GM18858 (cell line): ENCODE measurements around the gene PSD4.

Experiments
- ATAC-seq: cut with Tn5 transposase; IDR thresholded peaks from one replicate; pipeline ENCODE4 v1.9.1; 2021; ENCODE audit not compliant: unreplicated experiment

The PSD4 gene

DNA sequence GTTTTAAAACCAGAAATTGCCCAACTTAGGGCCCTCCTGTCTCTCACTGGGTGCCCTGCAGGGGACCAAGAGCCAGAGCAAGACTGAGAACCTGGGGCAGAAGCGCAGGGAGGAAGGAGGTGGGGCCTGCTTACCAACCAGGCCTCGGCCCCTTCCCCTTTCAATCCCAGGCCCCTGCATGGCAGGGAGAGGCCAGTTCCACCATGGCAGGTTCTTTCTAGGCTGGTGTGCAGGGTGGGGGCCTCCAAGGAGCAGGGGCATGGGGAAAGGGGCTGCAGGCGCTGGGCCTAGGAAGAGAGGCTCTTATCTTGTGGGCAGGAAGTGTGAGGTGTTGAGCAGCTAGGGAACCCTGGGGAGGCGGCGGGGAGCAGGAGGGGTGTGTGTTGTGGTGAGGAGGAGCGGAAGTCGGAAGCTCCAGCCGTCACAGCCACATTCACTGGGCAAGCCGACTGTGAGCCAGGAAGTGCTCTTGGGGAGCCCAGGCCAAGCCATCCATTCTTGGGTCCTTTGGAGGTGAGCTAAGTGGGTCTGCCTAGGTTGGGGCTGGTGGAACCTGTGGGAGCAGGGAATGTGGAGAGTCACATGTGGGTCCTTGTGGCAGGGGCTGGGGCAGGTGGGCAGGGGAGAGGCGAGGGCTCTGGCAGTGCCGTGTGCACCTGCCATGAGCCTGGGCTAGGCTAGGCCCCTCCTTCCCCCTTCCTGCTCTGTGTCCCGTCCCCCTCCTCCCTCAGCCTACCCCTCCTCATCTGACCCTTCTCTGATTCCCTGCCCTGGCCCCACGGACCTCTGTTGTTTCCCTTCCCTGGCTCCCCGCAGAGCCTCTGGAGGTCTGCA lies at the start of gene PSD4:
Gene PSD4 (plus strand): TSS at position 430 of the 834 bp plus-strand sequence. CDS start 8,486 bp downstream, outside the sequence.
- ATAC-seq = peak; percentile 78

DNA sequence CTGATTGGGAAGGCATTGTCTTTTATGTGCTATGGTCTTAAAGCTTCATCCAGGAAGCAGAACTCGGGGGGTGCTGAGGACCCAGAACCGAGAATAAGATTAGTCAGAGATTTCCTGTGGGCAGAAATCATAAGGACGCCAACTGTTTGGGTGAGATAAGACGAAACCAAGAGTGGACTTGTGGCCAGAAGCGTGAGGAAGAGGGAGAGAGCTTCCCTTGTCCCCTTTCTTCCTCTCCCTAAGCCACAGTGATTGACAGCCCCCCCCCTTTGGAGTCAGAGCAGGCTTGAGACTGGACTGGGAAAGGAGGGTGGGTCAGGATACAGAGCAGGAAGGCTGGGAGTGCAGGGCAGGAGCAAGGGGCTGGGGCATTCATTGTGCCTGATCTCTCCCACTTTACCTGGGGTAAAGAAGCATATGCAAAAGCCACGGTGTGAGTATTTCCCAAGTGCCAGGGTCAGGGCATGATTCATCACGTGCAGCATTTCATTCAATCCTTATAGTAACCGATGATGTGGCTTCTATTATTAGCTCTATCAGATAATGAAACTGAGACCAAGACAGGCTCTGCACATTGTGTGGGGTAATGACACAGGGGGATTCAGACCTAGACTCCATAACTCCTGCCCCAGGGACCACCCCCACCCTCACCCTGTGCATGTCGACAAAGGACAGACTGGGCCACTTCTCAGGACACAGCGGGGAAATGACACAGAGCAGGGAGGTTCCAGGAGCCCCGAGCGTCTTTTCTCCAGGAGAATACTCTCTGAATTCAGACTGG lies 49.4 kb upstream of the PSD4 start:
- no peak for ATAC-seq

DNA sequence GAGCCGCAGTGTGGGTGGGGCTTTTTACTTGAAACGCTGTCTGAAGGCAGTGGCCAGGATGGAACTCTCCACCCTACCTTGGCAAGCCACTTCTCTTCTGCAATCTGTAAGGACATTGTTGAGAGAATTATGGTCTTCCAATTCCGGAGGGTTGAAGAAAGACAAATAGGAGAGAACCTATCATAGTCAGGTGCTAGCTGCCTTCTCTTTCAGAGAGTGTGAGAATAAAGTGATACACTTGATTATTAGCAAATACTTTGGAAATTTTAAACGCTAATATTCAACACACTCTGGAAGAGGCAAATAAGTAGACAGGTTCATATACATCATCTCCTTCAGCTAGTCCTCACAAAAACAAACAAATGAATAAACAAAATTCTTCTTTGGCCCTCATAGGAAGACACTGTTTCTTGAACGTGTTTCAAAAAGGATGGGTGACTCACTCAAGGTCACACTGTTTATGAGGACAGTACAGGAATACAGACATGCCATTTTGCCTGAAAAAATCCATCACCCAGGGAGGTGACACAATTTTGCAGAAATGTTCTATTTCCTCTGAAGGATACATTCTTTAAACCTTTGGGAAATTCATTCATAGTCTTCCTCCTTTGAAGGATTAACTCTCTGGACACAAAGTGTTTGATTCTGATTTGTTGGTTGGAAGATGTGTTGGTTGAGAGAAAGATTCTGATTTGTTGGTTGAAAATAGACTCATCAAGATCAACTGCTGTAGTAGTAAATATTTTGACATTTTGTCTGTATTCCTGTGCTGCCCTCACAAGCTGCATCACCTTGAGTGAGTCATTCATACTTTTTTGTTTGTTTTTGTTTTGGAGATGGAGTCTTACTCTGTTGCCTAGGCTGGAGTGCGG lies 48.6 kb upstream of the PSD4 start:
- ATAC-seq = no peak

DNA sequence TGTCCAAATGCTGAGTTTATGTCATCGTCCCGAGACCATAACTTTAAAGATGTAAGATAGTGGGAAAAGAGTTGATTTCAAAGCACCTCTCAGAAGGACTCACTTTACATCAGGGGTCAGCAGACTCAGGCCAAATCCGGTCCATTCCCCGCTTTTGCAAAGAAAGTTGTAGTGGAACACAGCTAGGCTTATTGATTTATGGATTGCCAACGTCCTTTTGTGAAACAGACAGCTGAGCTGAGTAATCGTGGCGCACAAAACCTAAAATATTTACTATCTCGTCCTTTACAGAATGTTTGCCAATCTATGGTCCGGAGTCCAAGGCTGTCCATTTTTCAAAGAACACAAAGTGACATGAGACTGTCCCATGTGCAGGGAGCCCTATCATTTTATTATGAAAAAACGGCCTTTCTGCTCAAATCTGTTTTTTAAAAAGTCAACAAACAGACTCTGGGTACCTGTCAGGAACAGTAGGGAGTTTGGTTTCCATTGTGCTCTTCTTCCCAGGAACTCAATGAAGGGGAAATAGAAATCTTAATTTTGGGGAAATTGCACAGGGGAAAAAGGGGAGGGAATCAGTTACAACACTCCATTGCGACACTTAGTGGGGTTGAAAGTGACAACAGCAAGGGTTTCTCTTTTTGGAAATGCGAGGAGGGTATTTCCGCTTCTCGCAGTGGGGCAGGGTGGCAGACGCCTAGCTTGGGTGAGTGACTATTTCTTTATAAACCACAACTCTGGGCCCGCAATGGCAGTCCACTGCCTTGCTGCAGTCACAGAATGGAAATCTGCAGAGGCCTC lies 46.7 kb upstream of the PSD4 start, which contains the start of gene IL1RN:
Gene IL1RN (plus strand): TSS at position 754 of the 801 bp plus-strand sequence. CDS start 27 bp downstream, at position 781.
- ATAC-seq = no peak

DNA sequence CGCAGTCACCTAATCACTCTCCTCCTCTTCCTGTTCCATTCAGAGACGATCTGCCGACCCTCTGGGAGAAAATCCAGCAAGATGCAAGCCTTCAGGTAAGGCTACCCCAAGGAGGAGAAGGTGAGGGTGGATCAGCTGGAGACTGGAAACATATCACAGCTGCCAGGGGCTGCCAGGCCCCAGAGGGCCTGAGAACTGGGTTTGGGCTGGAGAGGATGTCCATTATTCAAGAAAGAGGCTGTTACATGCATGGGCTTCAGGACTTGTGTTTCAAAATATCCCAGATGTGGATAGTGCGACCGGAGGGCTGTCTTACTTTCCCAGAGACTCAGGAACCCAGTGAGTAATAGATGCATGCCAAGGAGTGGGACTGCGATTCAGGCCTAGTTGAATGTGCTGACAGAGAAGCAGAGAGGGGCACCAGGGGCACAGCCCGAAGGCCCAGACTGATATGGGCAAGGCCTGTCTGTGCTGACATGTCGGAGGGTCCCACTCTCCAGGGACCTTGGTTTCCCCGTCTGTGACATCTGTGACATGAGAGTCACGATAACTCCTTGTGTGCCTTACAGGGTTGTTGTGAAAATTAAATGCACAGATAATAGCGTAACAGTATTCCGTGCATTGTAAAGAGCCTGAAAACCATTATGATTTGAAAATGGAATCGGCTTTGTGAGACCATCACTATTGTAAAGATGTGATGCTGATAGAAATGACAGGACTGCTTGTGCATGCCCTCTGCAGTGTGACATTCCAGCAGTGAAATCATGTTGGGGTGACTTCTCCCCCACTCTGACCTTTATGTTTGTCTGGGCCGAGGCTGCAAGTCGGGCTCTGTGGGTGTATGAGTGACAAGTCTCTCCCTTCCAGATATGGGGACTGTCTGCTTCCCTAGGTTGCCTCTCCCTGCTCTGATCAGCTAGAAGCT lies 45.9 kb upstream of the PSD4 start:
- ATAC-seq = no peak

DNA sequence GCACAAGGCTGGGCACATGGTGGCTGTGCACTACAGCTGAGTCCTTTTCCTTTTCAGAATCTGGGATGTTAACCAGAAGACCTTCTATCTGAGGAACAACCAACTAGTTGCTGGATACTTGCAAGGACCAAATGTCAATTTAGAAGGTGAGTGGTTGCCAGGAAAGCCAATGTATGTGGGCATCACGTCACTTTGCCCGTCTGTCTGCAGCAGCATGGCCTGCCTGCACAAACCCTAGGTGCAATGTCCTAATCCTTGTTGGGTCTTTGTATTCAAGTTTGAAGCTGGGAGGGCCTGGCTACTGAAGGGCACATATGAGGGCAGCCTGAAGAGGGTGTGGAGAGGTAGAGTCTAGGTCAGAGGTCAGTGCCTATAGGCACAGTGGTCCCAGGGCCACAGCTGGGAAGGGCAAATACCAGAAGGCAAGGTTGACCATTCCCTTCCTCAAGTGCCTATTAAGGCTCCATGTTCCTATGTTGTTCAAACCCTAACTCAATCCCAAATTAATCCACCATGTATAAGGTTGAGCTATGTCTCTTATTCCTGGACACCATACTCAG lies 44.2 kb upstream of the PSD4 start:
- no peak for ATAC-seq

DNA sequence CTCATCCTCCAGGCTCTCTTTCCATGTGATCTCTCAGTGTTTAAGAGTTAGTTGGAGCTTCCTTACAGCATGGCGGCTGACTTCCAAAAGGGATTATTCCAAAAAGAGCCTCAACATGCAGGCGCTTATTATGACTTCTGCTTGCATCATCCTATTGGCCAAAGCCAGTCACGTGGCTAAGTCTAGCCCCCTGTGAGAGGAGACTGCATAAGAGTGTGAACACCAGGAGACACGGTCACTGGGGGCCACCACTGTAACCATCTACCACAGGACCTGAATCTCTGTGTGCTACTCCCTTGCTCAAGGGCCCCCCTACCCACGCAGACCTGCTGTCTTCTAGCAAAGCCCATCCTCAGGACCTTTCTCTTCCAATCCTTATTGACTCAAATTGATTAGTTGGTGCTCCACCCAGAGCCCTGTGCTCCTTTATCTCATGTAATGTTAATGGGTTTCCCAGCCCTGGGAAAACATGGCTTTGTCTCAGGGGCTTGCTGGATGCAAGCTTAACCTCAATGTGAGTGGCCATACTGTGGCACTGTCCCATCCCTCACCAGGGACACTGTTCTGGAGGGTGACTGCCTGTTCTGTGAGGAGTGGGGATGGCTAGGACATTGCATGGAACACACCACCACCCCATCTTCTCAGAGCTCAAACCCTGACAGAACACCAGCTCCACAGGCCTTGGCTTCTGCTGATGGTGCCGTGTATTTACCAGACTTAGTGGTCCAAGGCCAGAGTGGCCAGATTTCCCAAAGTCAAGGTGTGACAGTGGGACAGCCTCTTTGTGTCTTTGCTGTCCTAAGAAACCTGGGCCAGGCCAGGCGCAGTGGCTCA lies 42.2 kb upstream of the PSD4 start:
- no peak for ATAC-seq

DNA sequence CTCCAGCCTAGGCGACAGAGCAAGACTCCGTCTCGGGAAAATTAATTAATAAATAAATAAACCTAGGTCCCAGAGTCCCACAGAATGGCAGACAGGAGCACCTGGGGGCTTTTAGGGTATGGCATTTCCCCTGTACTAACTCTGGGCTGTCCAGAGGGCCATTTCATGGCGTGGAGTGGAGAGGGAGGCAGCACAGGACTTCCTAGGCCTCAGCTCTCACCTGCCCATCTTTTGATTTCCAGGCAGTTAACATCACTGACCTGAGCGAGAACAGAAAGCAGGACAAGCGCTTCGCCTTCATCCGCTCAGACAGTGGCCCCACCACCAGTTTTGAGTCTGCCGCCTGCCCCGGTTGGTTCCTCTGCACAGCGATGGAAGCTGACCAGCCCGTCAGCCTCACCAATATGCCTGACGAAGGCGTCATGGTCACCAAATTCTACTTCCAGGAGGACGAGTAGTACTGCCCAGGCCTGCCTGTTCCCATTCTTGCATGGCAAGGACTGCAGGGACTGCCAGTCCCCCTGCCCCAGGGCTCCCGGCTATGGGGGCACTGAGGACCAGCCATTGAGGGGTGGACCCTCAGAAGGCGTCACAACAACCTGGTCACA lies 41.3 kb upstream of the PSD4 start:
- no peak for ATAC-seq

DNA sequence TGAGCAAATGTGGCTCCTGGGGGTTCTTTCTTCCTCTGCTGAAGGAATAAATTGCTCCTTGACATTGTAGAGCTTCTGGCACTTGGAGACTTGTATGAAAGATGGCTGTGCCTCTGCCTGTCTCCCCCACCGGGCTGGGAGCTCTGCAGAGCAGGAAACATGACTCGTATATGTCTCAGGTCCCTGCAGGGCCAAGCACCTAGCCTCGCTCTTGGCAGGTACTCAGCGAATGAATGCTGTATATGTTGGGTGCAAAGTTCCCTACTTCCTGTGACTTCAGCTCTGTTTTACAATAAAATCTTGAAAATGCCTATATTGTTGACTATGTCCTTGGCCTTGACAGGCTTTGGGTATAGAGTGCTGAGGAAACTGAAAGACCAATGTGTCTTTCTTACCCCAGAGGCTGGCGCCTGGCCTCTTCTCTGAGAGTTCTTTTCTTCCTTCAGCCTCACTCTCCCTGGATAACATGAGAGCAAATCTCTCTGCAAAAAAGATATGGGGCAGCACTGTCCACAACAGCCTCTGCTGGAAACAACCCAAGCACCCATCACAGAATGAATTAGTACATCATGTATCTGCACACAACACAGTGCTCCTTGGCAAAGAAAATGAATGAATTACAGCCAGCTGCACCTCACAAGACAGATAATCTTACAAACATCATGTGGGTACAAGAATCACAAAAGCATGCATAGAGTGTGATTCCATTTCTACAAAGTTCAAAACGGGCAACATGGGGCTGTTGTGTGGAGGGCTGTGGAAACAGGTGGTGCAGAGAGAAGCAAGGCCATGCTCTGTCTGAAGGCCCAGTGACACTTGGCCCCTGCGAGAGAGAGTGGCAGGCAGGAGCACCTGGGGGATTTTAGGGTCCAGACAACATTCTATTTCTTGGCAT lies 39.8 kb upstream of the PSD4 start:
- no peak for ATAC-seq

DNA sequence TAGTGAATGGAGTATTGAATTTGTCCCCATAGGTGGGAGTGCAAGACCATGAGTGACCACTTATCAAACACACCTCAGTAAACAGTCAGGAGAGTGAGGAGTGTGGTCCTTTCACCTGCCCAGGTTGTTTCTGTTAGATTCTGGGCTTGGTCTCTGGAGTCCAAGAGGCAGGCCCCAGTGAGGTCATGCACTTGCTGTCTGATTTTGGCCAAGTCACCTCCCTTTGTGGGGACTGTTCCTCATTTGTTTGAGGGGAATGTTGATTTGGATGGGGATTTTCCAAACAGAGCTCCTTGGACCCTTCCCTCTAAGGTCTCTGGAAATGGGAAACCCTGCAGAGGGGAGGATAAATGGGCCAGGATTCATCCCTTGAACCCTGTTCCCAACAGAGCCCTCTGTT lies 39.1 kb upstream of the PSD4 start:
- ATAC-seq = no peak

DNA sequence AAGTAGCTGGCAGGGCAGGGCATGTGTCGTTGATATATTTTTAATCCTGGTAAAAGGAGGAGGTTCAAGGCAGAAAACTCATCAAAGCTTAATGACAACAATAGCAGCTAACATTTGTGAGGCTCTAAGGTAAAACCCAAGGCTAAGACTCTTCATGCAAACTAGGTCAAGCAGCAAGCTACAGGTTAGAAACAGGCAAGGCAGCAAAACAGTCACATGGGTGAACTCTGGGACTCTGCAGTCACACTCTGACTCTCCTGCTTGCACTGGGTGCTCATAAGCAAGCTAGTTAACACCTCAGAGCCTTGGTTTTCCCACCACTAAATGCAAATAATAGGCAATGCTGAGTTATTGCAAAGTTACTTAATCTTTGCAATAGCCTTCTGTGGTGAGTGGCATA lies 38.5 kb upstream of the PSD4 start:
- ATAC-seq = peak; percentile 56

DNA sequence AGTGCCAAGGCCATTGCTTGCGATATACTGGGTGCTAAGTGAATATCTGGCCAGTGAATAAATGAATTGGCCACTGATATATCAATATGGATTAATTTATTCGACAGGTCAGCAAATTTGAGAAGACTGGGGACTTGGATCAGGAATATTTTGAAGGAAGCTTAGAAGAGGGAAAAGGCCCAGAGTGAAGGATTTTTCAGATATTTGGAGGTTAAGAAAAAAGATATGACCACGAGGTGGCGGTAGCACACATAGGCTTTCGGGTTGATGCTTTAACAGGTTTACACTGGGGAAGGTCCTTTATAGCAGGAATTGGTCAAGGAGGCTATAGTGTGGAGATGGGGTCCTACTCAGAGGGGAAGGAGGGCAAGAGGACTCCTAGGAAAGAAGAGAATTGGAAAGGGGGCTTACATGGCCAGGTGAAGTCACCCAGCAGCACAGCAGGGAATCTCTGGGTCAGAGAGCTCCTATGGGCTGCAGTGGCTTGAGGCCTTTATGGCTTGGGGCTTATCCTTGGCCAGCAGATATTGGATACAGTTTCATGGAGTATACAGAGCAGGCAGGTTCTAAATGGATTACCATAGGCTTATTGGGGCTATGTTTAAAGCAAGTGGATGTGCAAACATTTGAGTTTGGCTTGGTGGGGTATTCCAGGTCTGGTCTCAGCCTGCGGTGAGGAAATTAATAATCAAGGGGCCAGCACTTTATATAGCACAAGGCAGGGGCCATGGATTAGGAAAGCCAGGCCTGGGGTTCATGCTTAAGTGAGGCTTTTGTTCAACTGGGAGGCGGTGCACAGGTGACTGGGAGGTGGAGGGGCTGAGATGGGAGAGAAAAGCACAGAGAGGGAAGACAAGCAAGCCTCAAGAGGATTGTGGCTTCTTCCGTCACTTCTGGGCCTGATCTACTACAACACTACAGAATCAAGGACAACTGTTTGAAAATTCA lies 36.7 kb upstream of the PSD4 start:
- no peak for ATAC-seq

DNA sequence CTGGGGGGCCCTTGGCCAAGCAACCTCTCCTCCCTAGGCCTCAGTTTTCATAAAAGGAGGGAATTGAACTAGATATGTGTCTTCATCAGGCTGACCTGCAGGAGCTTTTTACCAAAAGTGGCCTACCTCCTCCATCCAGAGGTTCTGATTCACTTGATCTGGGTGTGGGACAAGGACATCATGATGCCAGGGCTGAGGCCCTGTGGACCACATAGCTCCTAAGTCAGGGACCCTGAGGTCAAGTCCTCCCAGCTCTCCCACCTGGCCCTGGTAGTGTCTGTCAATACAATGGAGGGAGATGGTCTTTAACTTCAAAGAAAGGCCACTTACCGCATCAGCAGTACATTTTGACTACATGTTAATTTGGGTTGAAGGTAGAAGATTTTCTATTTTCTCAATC lies 35.9 kb upstream of the PSD4 start:
- ATAC-seq = no peak

DNA sequence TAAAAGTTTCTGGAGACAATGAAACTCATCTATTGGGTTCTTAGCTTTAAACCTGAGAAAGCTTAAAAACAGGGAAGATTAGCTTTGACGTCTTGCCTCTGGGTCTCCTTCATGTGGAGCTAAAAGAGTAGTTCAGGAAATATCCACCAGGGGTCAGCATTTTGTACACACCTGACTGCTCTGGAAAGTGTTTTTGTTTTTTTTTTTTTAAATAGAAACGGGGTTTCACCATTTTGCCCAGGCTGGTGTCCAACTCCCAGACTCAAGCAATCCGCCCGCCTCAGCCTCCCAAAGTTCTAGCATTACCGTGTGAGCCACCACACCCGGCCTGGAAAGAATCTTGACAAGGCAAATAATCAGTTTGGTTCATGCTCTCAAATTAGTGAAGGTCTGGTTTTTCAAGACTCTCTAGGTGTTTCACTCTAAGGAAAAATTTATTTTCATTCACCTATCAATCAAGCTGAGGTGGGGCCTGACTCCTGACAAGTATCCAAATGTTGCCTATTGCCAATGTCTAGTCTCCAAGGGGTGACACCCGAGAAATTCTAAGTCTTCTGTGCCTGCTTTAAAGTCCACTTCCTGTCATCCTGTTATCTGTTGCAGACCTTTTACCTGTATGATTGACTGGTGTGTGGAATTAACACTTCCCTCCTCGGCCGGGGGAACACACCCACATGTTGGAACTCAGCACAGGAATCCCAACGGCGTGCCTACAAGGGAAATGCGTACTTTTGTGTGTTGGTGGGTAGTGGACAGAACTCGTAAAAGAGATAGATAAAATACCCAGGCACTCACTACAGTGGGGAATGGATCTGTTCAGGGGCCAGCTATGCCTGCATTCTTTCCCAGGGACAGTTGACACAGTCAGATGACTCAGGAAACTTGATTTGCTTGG lies 35.1 kb upstream of the PSD4 start:
- ATAC-seq = peak; percentile 55

DNA sequence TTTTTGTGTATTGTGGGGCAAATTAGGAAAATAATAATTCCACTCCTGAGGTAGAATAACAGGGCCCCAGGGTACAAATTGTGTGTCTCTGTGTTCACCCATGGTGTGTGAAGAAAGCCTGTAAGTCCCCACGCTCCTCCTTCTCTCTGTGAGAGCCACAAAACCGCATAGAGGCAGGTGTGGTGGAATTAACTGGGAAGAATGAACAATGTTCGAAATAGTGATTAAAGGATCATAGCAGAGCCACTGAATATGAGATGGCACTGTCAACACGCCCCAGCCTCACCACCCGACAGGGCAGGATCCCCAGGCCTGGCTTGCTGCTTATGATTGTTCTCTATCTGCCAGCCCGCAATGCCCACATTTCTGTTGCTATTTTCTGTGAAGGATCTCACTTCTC lies 32.3 kb upstream of the PSD4 start:
- ATAC-seq = no peak
